Cardiac muscle cell (in vitro differentiated cells and primary cell): ENCODE measurements around the gene KDM4D. TPM values are rescaled to one million over a fixed set of nuclear protein-coding genes. Genes with fewer than 3 reads are reported as not detected.
"Not testable (repeated sequence)": the region's sequence is repeated elsewhere in the genome, so short reads cannot be mapped to it uniquely, and the experiment has no call there.

Source experiments
- DNase-seq, 2 donors: peaks; one replicate each; pipeline versions ENCODE4 v3.0.0 to v3.0.0-alpha.2; 2010 to 2017; ENCODE audit warnings: low read depth in 1 of 2, low spot score in 1 of 2
- H3K27ac ChIP-seq: fragments of 200-600 bp; sonication (generic); 2 replicates; pipeline ENCODE4 v1.5.1; 2016
- H3K27me3 ChIP-seq: fragments of 200-600 bp; sonication (generic); 2 replicates; pipeline ENCODE4 v1.6.0; 2016; ENCODE audit warnings: control low read depth
- H3K36me3 ChIP-seq: fragments of 200-600 bp; sonication (generic); 2 replicates; pipeline ENCODE4 v1.5.1; 2016; ENCODE audit warnings: control low read depth
- H3K4me1 ChIP-seq: fragments of 200-600 bp; sonication (generic); 2 replicates; pipeline ENCODE4 v1.8.1; 2017; ENCODE audit warnings: low read depth, mild to moderate bottlenecking, mixed run types
- H3K4me3 ChIP-seq: fragments of 200-600 bp; sonication (generic); 2 replicates; pipeline ENCODE4 v1.5.1; 2016; ENCODE audit warnings: mild to moderate bottlenecking
- H3K9me3 ChIP-seq: fragments of 200-600 bp; sonication (generic); 2 replicates; pipeline ENCODE4 v1.5.1; 2017; ENCODE audit warnings: low read depth, mild to moderate bottlenecking, control low read depth
- CTCF ChIP-seq: IDR thresholded peaks from 2 replicates; pipeline ENCODE4 v1.5.1; 2012; ENCODE audit warnings: low read depth, mild to moderate bottlenecking, low read length
- polyA plus RNA-seq: library from polyadenylated mRNA; unstranded; fragments of >200 nt; fragmentation: Nextera tagmentation; extraction: Ambion mirVana; gene quantifications from 2 replicates; pipeline ENCODE4 v1.2.1, GENCODE V29; 2016
- total RNA-seq: library from RNA; depleted of rRNA; stranded (reverse); fragments of >200 nt; gene quantifications from 2 replicates; pipeline ENCODE4 v1.2.3, GENCODE V29; 2016

KDM4D gene
- total and polyA plus RNA-seq, 2 experiments from 2014 or later = 3.3 to 3.7 TPM

DNA sequence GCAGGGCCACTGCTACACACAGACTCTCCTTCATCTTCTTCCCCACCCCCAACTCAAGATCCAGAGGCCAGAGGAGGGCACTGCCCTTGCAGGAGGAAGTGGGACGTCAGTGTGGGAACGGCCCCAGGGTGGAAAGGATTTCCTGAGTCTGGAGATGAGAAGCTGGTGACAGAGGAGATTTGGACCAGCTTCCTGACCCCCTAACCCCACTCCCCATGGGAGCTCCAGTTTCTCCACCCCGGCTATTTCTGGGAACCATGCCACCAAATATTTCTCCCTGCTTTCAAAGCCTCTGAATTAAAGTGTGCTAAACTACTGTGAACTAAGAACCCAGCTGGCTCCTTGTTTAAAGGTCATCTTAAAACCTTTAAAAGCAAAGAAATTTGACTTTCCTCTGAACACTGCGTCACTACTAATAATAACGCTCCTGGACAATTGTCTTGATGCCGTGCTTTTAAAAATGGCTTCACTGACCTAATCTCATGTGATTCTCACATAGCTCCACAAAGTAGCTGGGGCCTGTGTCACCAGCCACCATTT lies 46.7 kb upstream of the KDM4D start:
- DNase-seq = peak; percentile 23 to 98
- Histone ChIP-seq H3K27me3 (no peaks in the 10 kb centered on the region), H3K27ac (peak overlapping the region; percentile 4), H3K4me3 (no peak overlapping the region), H3K9me3 (no peaks in the 10 kb centered on the region), H3K4me1 (peaks cover 8% of the 10 kb centered on the region), H3K36me3 (no peaks in the 10 kb centered on the region)
- TF ChIP-seq CTCF = no peak

- no peak for DNase-seq
- no peak overlapping the region for H3K4me3 ChIP-seq
- H3K9me3 ChIP-seq = no peaks in the 10 kb centered on the region
- no peak overlapping the region for H3K27ac ChIP-seq
- H3K4me1 ChIP-seq = peaks cover 8% of the 10 kb centered on the region
- H3K36me3 ChIP-seq = no peaks in the 10 kb centered on the region
- TF ChIP-seq CTCF = no peak
- H3K27me3 ChIP-seq = no peaks in the 10 kb centered on the region
Observed at GRCh38 chr11:94928117-94928990, 45.2 kb upstream of the KDM4D start.

GRCh38 chr11:94932072-94932471 lies 41.4 kb upstream of the KDM4D start:
- DNase-seq, H3K27ac ChIP-seq, H3K36me3 ChIP-seq, H3K27me3 ChIP-seq, H3K4me3 ChIP-seq, H3K9me3 ChIP-seq, H3K4me1 ChIP-seq: not testable (repeated sequence)

GRCh38 chr11:94932503-94932902 lies 41.0 kb upstream of the KDM4D start:
- no peak for DNase-seq
- H3K4me1 ChIP-seq = peaks cover 3% of the 10 kb centered on the region
- H3K27me3 ChIP-seq = no peaks in the 10 kb centered on the region
- TF ChIP-seq CTCF = no peak
- H3K4me3 ChIP-seq = no peak overlapping the region
- H3K36me3 ChIP-seq = no peaks in the 10 kb centered on the region
- H3K9me3 ChIP-seq = no peaks in the 10 kb centered on the region
- H3K27ac ChIP-seq = no peak overlapping the region

DNA sequence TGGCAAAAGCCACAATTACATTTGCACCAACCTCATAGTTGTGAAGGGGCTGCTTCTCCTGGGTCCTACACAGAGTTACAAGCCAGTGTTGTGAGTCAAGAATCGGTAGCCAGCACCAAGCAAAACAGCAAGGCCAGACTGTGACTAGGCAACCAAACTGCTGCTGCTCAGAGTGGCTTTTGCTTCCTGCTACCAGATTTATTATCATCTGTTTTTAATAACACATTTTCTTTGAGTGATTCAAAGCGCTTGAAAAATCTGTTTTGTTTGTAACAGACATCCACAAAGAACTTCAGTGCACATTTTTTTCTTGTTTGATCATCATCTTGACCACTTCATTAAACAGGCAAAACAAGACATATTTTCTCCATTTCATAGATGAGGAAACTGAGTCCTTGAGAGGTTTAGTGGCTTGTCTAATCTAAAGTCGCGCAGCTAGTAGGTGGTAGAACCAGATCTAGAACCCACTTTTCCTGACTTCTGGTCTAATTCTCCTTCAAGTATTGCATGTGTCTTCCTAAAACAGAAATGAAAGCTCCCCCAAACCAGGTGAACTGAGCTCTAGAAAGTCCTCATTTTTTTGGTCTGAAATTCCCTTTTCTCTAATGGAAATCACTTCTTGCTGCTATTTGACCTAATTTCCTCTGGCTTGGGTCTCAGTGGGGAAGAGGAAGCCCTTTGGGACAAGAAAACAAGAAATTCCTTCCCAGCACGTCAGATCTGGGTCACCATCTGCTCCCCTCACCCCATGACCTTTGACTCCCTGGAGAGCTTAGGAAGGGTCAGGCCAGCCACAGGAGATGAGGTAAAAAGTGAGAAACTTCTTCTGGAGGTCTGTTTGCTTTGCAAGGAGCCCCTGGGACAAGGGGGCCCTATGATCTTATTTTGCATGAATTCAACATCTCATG lies 40.0 kb upstream of the KDM4D start:
- Histone ChIP-seq H3K4me1 (peaks cover 2% of the 10 kb centered on the region), H3K27me3 (no peaks in the 10 kb centered on the region), H3K4me3 (no peak overlapping the region), H3K27ac (no peak overlapping the region), H3K9me3 (no peaks in the 10 kb centered on the region), H3K36me3 (no peaks in the 10 kb centered on the region)
- TF ChIP-seq CTCF = no peak
- DNase-seq = peak in 1 of 2 donors; percentile 91
